ENCODE measurements around the gene SERPINE2.
"Not testable (repeated sequence)": the region's sequence is repeated elsewhere in the genome, so short reads cannot be mapped to it uniquely, and the experiment has no call there.

SERPINE2 gene

GRCh38 chr2:223945755-223946154 lies 93.3 kb downstream of the SERPINE2 start:
- H3K36me3 Mint-ChIP-seq: peaks cover 19% of the 10 kb centered on the region
- DNase-seq: no peak
- peak overlapping the region; percentile 91 for H3K4me3 Mint-ChIP-seq
- H3K27me3 Mint-ChIP-seq: no peaks in the 10 kb centered on the region
- H3K27ac Mint-ChIP-seq: peak overlapping the region; percentile 92
- H3K9me3 Mint-ChIP-seq: no peaks in the 10 kb centered on the region
- H3K4me1 Mint-ChIP-seq: peaks cover 66% of the 10 kb centered on the region
- CTCF ChIA-PET: interaction anchor here (1.1 to 1.6 kb wide), 2 partner anchors 9 to 11 kb away, joined by 3 to 10 read pairs; partner anchors contain the start of gene MRPL44

GRCh38 chr2:223944703-223945531 lies 94.2 kb downstream of the SERPINE2 start, which contains the start of gene WDFY1:
Gene WDFY1, minus strand, starts transcription at chr2:223945335. Its CDS starts 51 bp downstream, at chr2:223945284.
- H3K36me3 Mint-ChIP-seq: peaks cover 19% of the 10 kb centered on the region

GRCh38 chr2:223944166-223944702 lies 94.9 kb downstream of the SERPINE2 start:
- Mint-ChIP-seq H3K4me3 (peak overlapping the region; percentile 91), H3K4me1 (peaks cover 60% of the 10 kb centered on the region), H3K9me3 (peaks cover 5% of the 10 kb centered on the region), H3K27me3 (no peaks in the 10 kb centered on the region), H3K36me3 (peaks cover 26% of the 10 kb centered on the region), H3K27ac (peak overlapping the region; percentile 85)
- CTCF ChIA-PET: interaction anchor here (1.3 kb wide), 1 partner anchor 24 kb away, joined by 3 read pairs; no protein-coding TSS in a partner anchor
- peak; percentile 59 for DNase-seq

More at GRCh38 chr2:223944703-223945531, 94.2 kb downstream of the SERPINE2 start, which contains the start of gene WDFY1:
- Mint-ChIP-seq H3K9me3 (no peaks in the 10 kb centered on the region), H3K27ac (peak within 1 kb of the TSS; percentile 92), H3K27me3 (no peaks in the 10 kb centered on the region), H3K4me3 (peak within 1 kb of the TSS; percentile 91), H3K4me1 (peaks cover 60% of the 10 kb centered on the region)
- CTCF ChIA-PET: interaction anchor here (1.1 to 1.6 kb wide), 2 partner anchors 10 to 12 kb away, joined by 3 to 10 read pairs; partner anchors contain the start of gene MRPL44
- DNase-seq: peak; percentile 87

- peak overlapping the region; percentile 91 for H3K4me3 Mint-ChIP-seq
- CTCF ChIA-PET: interaction anchor here (1.2 to 1.3 kb wide), 3 partner anchors 25 to 62 kb away, joined by 3 read pairs; no protein-coding TSS in a partner anchor
- peaks cover 62% of the 10 kb centered on the region for H3K4me1 Mint-ChIP-seq
- peaks cover 9% of the 10 kb centered on the region for H3K9me3 Mint-ChIP-seq
- DNase-seq: no peak
- peaks cover 31% of the 10 kb centered on the region for H3K36me3 Mint-ChIP-seq
- H3K27ac Mint-ChIP-seq: peak overlapping the region; percentile 85
- H3K27me3 Mint-ChIP-seq: no peaks in the 10 kb centered on the region
These were observed 95.5 kb downstream of the SERPINE2 start for GRCh38 chr2:223943561-223944008.

- Mint-ChIP-seq H3K27me3 (no peaks in the 10 kb centered on the region), H3K4me3 (peak overlapping the region; percentile 91), H3K4me1 (peaks cover 64% of the 10 kb centered on the region), H3K36me3 (peaks cover 31% of the 10 kb centered on the region), H3K9me3 (peaks cover 9% of the 10 kb centered on the region), H3K27ac (peak overlapping the region; percentile 85)
- CTCF ChIA-PET: interaction anchor here (1.2 to 1.3 kb wide), 3 partner anchors 26 to 61 kb away, joined by 3 read pairs; no protein-coding TSS in a partner anchor
- DNase-seq: no peak
These were observed 96.0 kb downstream of the SERPINE2 start for GRCh38 chr2:223943135-223943534.

GRCh38 chr2:223941579-223942277 lies 97.4 kb downstream of the SERPINE2 start:
- Mint-ChIP-seq H3K27me3 (no peaks in the 10 kb centered on the region), H3K4me3 (peak overlapping the region; percentile 60), H3K4me1 (peaks cover 71% of the 10 kb centered on the region), H3K27ac (peak overlapping the region; percentile 94), H3K36me3 (peaks cover 36% of the 10 kb centered on the region), H3K9me3 (peaks cover 9% of the 10 kb centered on the region)
- CTCF ChIA-PET: interaction anchor here (0.6 to 1.6 kb wide), 5 partner anchors 13 to 45 kb away, joined by 3 to 7 read pairs (median 4); no protein-coding TSS in a partner anchor
- peak; percentile 79 for DNase-seq

GRCh38 chr2:223939438-223939837 lies 99.6 kb downstream of the SERPINE2 start:
- Mint-ChIP-seq H3K36me3 (peaks cover 42% of the 10 kb centered on the region), H3K27ac (peak overlapping the region; percentile 3), H3K4me1 (peaks cover 80% of the 10 kb centered on the region)
- CTCF ChIA-PET: interaction anchor here (0.6 kb wide), 1 partner anchor 10 kb away, joined by 3 read pairs; no protein-coding TSS in a partner anchor
- not testable (repeated sequence) for DNase-seq, H3K27me3 Mint-ChIP-seq, H3K4me3 Mint-ChIP-seq, H3K9me3 Mint-ChIP-seq

- H3K27me3 Mint-ChIP-seq: no peaks in the 10 kb centered on the region
- peaks cover 9% of the 10 kb centered on the region for H3K9me3 Mint-ChIP-seq
- H3K4me1 Mint-ChIP-seq: peaks cover 76% of the 10 kb centered on the region
- CTCF ChIA-PET: interaction anchor here (0.6 kb wide), 1 partner anchor 47 kb away, joined by 3 read pairs; no protein-coding TSS in a partner anchor
- peak overlapping the region; percentile 49 for H3K4me3 Mint-ChIP-seq
- DNase-seq: no peak
- peak overlapping the region; percentile 63 for H3K27ac Mint-ChIP-seq
- H3K36me3 Mint-ChIP-seq: peaks cover 32% of the 10 kb centered on the region
These were observed 101.6 kb downstream of the SERPINE2 start for GRCh38 chr2:223937535-223937934.

- Mint-ChIP-seq H3K27me3 (no peaks in the 10 kb centered on the region), H3K4me3 (peak overlapping the region; percentile 49), H3K4me1 (peaks cover 75% of the 10 kb centered on the region), H3K27ac (peak overlapping the region; percentile 63), H3K9me3 (peaks cover 9% of the 10 kb centered on the region), H3K36me3 (peaks cover 31% of the 10 kb centered on the region)
- CTCF ChIA-PET: interaction anchor here (0.6 kb wide), 1 partner anchor 47 kb away, joined by 3 read pairs; no protein-coding TSS in a partner anchor
- DNase-seq: no peak
These were observed 102.2 kb downstream of the SERPINE2 start for GRCh38 chr2:223936862-223937326.

- Mint-ChIP-seq H3K27ac (no peak overlapping the region), H3K27me3 (no peaks in the 10 kb centered on the region), H3K9me3 (peaks cover 9% of the 10 kb centered on the region), H3K4me1 (peaks cover 74% of the 10 kb centered on the region), H3K4me3 (no peak overlapping the region), H3K36me3 (peaks cover 27% of the 10 kb centered on the region)
- DNase-seq: no peak
- CTCF ChIA-PET: interaction anchor here (0.8 kb wide), 1 partner anchor 127 kb away, joined by 3 read pairs; no protein-coding TSS in a partner anchor
These were observed 103.5 kb downstream of the SERPINE2 start for GRCh38 chr2:223935459-223936125.

- peaks cover 78% of the 10 kb centered on the region for H3K4me1 Mint-ChIP-seq
- CTCF ChIA-PET: no interaction called here
- H3K27me3 Mint-ChIP-seq: no peaks in the 10 kb centered on the region
- no peak for DNase-seq
- no peak overlapping the region for H3K27ac Mint-ChIP-seq
- H3K4me3 Mint-ChIP-seq: no peak overlapping the region
- peaks cover 28% of the 10 kb centered on the region for H3K36me3 Mint-ChIP-seq
- H3K9me3 Mint-ChIP-seq: peaks cover 9% of the 10 kb centered on the region
These were observed 104.2 kb downstream of the SERPINE2 start for GRCh38 chr2:223934870-223935269.

GRCh38 chr2:223932816-223933800 lies 106.0 kb downstream of the SERPINE2 start:
- Mint-ChIP-seq H3K4me1 (peaks cover 77% of the 10 kb centered on the region), H3K9me3 (no peaks in the 10 kb centered on the region), H3K36me3 (peaks cover 18% of the 10 kb centered on the region), H3K27ac (no peak overlapping the region), H3K4me3 (no peak overlapping the region), H3K27me3 (no peaks in the 10 kb centered on the region)
- no peak for DNase-seq
- CTCF ChIA-PET: interaction anchor here (0.6 kb wide), 1 partner anchor 52 kb away, joined by 3 read pairs; no protein-coding TSS in a partner anchor

Measured in activated naive CD4-positive, alpha-beta T cell treated with anti-CD3 and anti-CD28 coated beads, Interleukin-2, amount 10 ng/mL, durations not matched to agents 7 days and 5 days (primary cell).